ENCODE measurements around the gene ZFYVE27. TPM values are rescaled to one million over a fixed set of nuclear protein-coding genes. Genes with fewer than 3 reads are reported as not detected.

ZFYVE27 gene
- total RNA-seq, 1 experiment from 2014 or later, result 41.6 TPM

GRCh38 chr10:97721871-97722780 lies 14.8 kb upstream of the ZFYVE27 start:
- Mint-ChIP-seq H3K27me3 (ENCODE audit: insufficient read depth, unreplicated experiment) (no peaks in the 10 kb centered on the region), H3K4me1 (ENCODE audit: low read depth, unreplicated experiment) (peaks cover 21% of the 10 kb centered on the region), H3K9me3 (ENCODE audit: unreplicated experiment) (no peaks in the 10 kb centered on the region), H3K4me3 (ENCODE audit: unreplicated experiment) (no peak overlapping the region), H3K36me3 (ENCODE audit: insufficient read depth, unreplicated experiment) (peaks cover 4% of the 10 kb centered on the region), H3K27ac (ENCODE audit: unreplicated experiment) (no peak overlapping the region)
- CTCF ChIA-PET, result interaction anchor here (1.1 kb wide), 1 partner anchor 20 kb away, joined by 4 read pairs; no protein-coding TSS in a partner anchor
- BruUV-seq (replicated peaks), result no TSS peak
- Histone ChIP-seq H3K36me3 (ENCODE audit: control insufficient read depth, insufficient read depth, low read length) (no peaks in the 10 kb centered on the region), H3K4me1 (0 out of 2 replicates have a peak, but pooled peaks cover 5% of the 10 kb centered on the region), H3K9me3 (no peaks in the 10 kb centered on the region), H3K27me3 (replicated peaks; ENCODE audit: control insufficient read depth, insufficient read depth, low read length) (no peaks in the 10 kb centered on the region), H3K4me3 (ENCODE audit: low read depth, low read length) (no peak overlapping the region)
- POLR2A ChIA-PET, result interaction anchor here (0.6 kb wide), 1 partner anchor 146 kb away, joined by 3 read pairs; no protein-coding TSS in a partner anchor
- intact Hi-C loops (cut with micrococcal nuclease; ENCODE audit: unreplicated experiment), result no loop called here
- no peak for DNase-seq
- TF ChIP-seq, protein P1, sequence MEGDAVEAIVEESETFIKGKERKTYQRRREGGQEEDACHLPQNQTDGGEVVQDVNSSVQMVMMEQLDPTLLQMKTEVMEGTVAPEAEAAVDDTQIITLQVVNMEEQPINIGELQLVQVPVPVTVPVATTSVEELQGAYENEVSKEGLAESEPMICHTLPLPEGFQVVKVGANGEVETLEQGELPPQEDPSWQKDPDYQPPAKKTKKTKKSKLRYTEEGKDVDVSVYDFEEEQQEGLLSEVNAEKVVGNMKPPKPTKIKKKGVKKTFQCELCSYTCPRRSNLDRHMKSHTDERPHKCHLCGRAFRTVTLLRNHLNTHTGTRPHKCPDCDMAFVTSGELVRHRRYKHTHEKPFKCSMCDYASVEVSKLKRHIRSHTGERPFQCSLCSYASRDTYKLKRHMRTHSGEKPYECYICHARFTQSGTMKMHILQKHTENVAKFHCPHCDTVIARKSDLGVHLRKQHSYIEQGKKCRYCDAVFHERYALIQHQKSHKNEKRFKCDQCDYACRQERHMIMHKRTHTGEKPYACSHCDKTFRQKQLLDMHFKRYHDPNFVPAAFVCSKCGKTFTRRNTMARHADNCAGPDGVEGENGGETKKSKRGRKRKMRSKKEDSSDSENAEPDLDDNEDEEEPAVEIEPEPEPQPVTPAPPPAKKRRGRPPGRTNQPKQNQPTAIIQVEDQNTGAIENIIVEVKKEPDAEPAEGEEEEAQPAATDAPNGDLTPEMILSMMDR (IDR thresholded peaks at IDR 0.05; ENCODE audit: insufficient read depth in 1 of 2, low read depth in 1 of 2, low read length in 1 of 2, severe bottlenecking in 1 of 2, unreplicated experiment in 1 of 2), result no peak

DNA sequence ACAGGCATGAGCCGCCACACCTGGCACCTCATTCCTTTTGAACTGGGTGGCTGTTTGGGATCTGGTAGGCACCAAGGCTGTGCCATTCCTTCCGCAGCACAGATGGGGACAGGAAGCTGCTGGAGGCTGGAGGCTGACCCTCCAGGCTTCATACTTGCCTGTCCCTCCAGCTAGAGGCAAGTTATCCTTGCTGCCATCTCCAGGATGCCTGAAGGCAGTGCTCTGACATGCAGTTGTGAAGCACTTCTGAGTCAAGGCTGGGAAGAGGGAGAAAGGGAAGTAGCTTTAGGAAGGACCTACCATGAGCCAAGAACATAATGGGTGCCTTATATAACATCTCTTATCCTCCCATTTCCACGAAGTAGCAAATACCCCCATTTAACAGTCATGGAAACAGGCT lies 13.9 kb upstream of the ZFYVE27 start:
- POLR2A ChIA-PET, result no interaction called here
- CTCF ChIA-PET, result interaction anchor here (1.1 to 1.8 kb wide), 2 partner anchors 9 to 21 kb away, joined by 4 to 9 read pairs; partner anchors contain the start of gene MARVELD1
- H3K4me3 ChIP-seq (ENCODE audit: low read depth, low read length), result no peak overlapping the region
- no peaks in the 10 kb centered on the region for H3K36me3 Mint-ChIP-seq (ENCODE audit: insufficient read depth, unreplicated experiment)
- intact Hi-C loops (cut with micrococcal nuclease; ENCODE audit: unreplicated experiment), result no loop called here
- H3K4me1 ChIP-seq, result 0 out of 2 replicates have a peak, but pooled peaks cover 5% of the 10 kb centered on the region
- H3K4me3 Mint-ChIP-seq (ENCODE audit: unreplicated experiment), result no peak overlapping the region
- DNase-seq, result no peak
- TF ChIP-seq, protein P1 (IDR thresholded peaks at IDR 0.05; ENCODE audit: insufficient read depth in 1 of 2, low read depth in 1 of 2, low read length in 1 of 2, severe bottlenecking in 1 of 2, unreplicated experiment in 1 of 2), result no peak
- no peaks in the 10 kb centered on the region for H3K9me3 Mint-ChIP-seq (ENCODE audit: unreplicated experiment)
- peaks cover 21% of the 10 kb centered on the region for H3K4me1 Mint-ChIP-seq (ENCODE audit: low read depth, unreplicated experiment)
- H3K27me3 ChIP-seq (replicated peaks; ENCODE audit: control insufficient read depth, insufficient read depth, low read length), result no peaks in the 10 kb centered on the region
- H3K9me3 ChIP-seq, result no peaks in the 10 kb centered on the region
- no TSS peak for BruUV-seq (replicated peaks)
- H3K27me3 Mint-ChIP-seq (ENCODE audit: insufficient read depth, unreplicated experiment), result no peaks in the 10 kb centered on the region
- H3K36me3 ChIP-seq (ENCODE audit: control insufficient read depth, insufficient read depth, low read length), result no peaks in the 10 kb centered on the region
- H3K27ac Mint-ChIP-seq (ENCODE audit: unreplicated experiment), result no peak overlapping the region

DNA sequence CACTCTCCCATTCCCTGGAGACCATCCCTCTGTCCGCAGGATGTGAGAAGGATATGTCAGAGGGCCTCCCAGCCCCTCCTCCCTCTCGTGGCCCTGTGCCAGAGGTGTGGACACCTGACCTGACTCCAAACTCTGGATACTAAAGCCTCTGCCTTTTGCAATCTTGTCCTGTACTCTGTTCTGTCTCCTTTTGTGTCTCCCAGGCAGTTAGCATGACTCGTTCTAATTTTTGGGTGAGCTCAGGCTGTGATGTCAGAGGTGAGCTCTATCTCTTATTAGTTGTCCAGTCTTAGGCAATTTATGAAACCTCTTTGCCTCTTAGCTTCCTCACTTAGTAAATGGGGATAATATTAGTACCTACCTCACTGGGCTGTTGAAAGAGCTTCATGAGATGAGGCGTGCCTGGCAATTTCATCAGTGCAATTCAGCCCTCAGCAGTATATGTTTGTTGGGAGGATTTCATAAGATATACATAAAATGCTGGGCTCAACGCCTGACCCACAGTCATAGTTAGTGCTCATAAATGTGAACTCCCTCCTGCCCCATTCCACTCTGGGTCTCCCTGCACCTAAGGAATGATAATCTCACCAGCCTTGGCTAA lies 12.5 kb upstream of the ZFYVE27 start:
- no peaks in the 10 kb centered on the region for H3K27me3 Mint-ChIP-seq (ENCODE audit: insufficient read depth, unreplicated experiment)
- POLR2A ChIA-PET, result interaction anchor here (0.9 to 1.0 kb wide), 2 partner anchors 10 to 37 kb away, joined by 4 to 5 read pairs; partner anchors contain the start of genes AVPI1 and MARVELD1
- no peaks in the 10 kb centered on the region for H3K36me3 ChIP-seq (ENCODE audit: control insufficient read depth, insufficient read depth, low read length)
- peaks cover 14% of the 10 kb centered on the region for H3K4me1 Mint-ChIP-seq (ENCODE audit: low read depth, unreplicated experiment)
- DNase-seq, result no peak
- TF ChIP-seq, protein P1 (IDR thresholded peaks at IDR 0.05; ENCODE audit: insufficient read depth in 1 of 2, low read depth in 1 of 2, low read length in 1 of 2, severe bottlenecking in 1 of 2, unreplicated experiment in 1 of 2), result no peak
- no peak overlapping the region for H3K4me3 Mint-ChIP-seq (ENCODE audit: unreplicated experiment)
- no peaks in the 10 kb centered on the region for H3K36me3 Mint-ChIP-seq (ENCODE audit: insufficient read depth, unreplicated experiment)
- BruUV-seq (replicated peaks), result no TSS peak
- no peaks in the 10 kb centered on the region for H3K9me3 Mint-ChIP-seq (ENCODE audit: unreplicated experiment)
- H3K4me1 ChIP-seq, result 0 out of 2 replicates have a peak, but pooled peaks cover 3% of the 10 kb centered on the region
- intact Hi-C loops (cut with micrococcal nuclease; ENCODE audit: unreplicated experiment), result no loop called here
- H3K27ac Mint-ChIP-seq (ENCODE audit: unreplicated experiment), result no peak overlapping the region
- no peaks in the 10 kb centered on the region for H3K9me3 ChIP-seq
- CTCF ChIA-PET, result interaction anchor here (0.6 to 2.1 kb wide), 5 partner anchors 10 to 40 kb away, joined by 3 to 9 read pairs (median 7); partner anchors contain the start of gene MARVELD1
- H3K4me3 ChIP-seq (ENCODE audit: low read depth, low read length), result no peak overlapping the region
- no peaks in the 10 kb centered on the region for H3K27me3 ChIP-seq (replicated peaks; ENCODE audit: control insufficient read depth, insufficient read depth, low read length)
